Activated CD4-positive, alpha-beta T cell treated with anti-CD3 and anti-CD28 coated beads for 36 hours (primary cell): ENCODE measurements around the gene PCLO. TPM values are rescaled to one million over a fixed set of nuclear protein-coding genes. Genes with fewer than 3 reads are reported as not detected.
"Not testable (repeated sequence)": the region's sequence is repeated elsewhere in the genome, so short reads cannot be mapped to it uniquely, and the experiment has no call there.

Experiments used
- ATAC-seq: fragments of 200-7000 bp; cut with Tn5 transposase; one replicate; pipeline ENCODE4 v1.10.0; 2021; ENCODE audit warnings: mild to moderate bottlenecking, moderate library complexity
- CTCF ChIA-PET: fragments of 350-600 bp; sonication (Branson Sonifier 250); formaldehyde crosslinking; loops from one replicate; lab custom pipeline; 2021; ENCODE audit warnings: antibody characterized with exemption; lab: Charles Lee
- POLR2A ChIA-PET: fragments of 350-600 bp; sonication (Branson Sonifier 250); formaldehyde crosslinking; loops from one replicate; lab custom pipeline; 2021; ENCODE audit warnings: antibody characterized with exemption, inconsistent platforms; lab: Charles Lee
- DNase-seq: peaks from one replicate; pipeline ENCODE4 v3.0.0-alpha.2; 2020
- H3K27ac Mint-ChIP-seq: one replicate; pipeline ENCODE4 v1.8.0; 2021; ENCODE audit warnings: mixed read lengths
- H3K27me3 Mint-ChIP-seq: one replicate; pipeline ENCODE4 v1.8.0; 2021; ENCODE audit warnings: mixed read lengths
- H3K36me3 Mint-ChIP-seq: one replicate; pipeline ENCODE4 v1.8.0; 2021; ENCODE audit warnings: low read depth, mixed read lengths
- H3K4me1 Mint-ChIP-seq: one replicate; pipeline ENCODE4 v1.8.0; 2021; ENCODE audit warnings: mixed read lengths
- H3K4me3 Mint-ChIP-seq: one replicate; pipeline ENCODE4 v1.8.0; 2021; ENCODE audit warnings: mild to moderate bottlenecking, moderate library complexity, mixed read lengths
- H3K9me3 Mint-ChIP-seq: one replicate; pipeline ENCODE4 v1.8.0; 2021; ENCODE audit warnings: low read depth, mixed read lengths
- intact Hi-C, 2 experiments: fragments of 100-400 bp; cut with DNase I in 1 of 2; cut with micrococcal nuclease in 1 of 2; formaldehyde crosslinking; loops; one replicate each; pipeline versions ENCODE4 v1.14.2 to v1.15.1; 2022 to 2024; cut with DNase I, micrococcal nuclease
- total RNA-seq, 2 experiments: library from RNA; stranded (reverse); gene quantifications; one replicate each; pipeline ENCODE4 v1.2.3, GENCODE V29; 2021

The PCLO gene
- total RNA-seq, 2 experiments from 2014 or later, result under 0.01 TPM; not detected in 1

DNA sequence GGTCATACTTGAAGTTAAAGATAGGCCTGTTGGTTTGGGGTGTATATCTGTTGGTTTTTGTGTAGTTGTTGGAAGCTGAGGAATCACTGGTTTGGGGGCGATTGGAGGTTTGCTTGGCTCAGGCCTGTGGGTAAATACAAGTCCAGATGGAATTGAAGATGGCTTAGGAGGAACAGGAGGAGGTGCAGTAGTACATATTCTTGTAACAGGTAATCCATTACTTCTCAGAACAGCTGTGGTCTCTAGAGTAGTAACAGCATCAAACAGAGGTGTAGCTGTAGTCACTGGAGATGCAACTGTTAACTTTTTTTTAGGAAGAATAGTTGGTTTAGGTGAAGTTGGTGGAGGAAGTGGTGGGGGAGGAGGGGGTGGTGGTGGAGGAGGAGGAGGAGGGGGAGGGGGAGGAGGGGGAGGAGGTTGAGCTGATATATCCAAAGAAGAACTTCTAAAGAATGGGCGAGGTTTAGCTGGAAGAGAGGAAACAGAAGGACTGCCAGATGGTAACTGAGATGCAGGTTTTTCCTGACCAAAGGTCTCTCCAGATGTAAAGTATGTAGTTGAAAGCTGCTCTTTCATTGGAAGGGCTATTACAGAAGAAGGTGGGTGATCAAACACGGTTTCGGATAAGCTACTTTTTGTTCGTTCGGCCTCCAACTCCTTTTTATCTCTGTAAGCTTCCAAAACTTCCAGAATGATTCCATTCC is 209.2 kb downstream of the PCLO start:
- ChIA-PET POLR2A (no interaction called here), CTCF (interaction anchor here (0.8 kb wide), 1 partner anchor 211 kb away, joined by 3 read pairs; no protein-coding TSS in a partner anchor)
- H3K36me3 Mint-ChIP-seq, result no peaks in the 10 kb centered on the region
- H3K4me1 Mint-ChIP-seq, result no peaks in the 10 kb centered on the region
- DNase-seq (no peak), ATAC-seq (no peak)
- H3K9me3 Mint-ChIP-seq, result peaks cover 17% of the 10 kb centered on the region
- H3K27ac Mint-ChIP-seq, result no peak overlapping the region
- H3K27me3 Mint-ChIP-seq, result no peaks in the 10 kb centered on the region
- no peak overlapping the region for H3K4me3 Mint-ChIP-seq
- intact Hi-C loops, result no loop called here

DNA sequence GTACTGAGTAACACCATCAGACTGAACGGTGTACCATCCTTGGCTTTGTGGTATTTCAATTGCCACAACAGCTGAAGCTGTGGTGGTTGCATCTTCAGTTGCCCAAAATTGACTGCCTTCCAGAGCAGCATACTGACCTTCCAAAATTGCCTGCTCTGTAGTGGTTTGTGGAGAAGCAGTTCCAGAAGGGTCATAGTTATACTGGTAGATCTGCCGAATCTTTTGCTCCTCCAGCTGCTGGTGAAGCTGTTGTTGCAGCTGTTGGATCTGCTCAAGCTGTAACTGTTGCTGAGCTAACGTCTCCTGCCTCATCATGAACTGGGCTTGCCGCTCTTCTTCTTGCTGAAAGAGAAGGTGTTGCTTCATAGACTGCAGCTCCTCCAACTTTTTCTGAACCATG is 212.2 kb downstream of the PCLO start:
- ChIA-PET POLR2A (no interaction called here), CTCF (no interaction called here)
- H3K4me3 Mint-ChIP-seq, result no peak overlapping the region
- ATAC-seq (no peak), DNase-seq (no peak)
- H3K27me3 Mint-ChIP-seq, result no peaks in the 10 kb centered on the region
- H3K4me1 Mint-ChIP-seq, result no peaks in the 10 kb centered on the region
- H3K27ac Mint-ChIP-seq, result no peak overlapping the region
- intact Hi-C loops, result no loop called here
- H3K9me3 Mint-ChIP-seq, result peaks cover 14% of the 10 kb centered on the region
- no peaks in the 10 kb centered on the region for H3K36me3 Mint-ChIP-seq

DNA sequence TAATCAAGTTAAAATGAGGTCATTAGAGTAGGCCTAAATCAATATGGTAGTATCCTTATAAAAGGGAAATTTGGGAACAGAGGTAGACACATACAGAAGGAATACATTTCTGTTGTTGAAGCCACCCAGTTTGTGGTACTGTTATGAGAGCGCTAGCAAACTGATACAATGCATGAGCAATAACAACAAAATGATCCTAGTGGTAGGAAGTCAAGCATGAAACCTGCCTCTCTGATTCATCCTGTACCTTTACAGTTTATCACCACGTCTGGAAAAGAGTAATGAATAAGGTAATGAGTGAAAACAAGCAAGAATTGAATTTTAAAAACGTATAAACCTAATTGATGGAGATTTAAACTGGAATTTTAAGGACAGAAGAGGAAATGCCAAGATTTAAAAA is 217.2 kb downstream of the PCLO start:
- intact Hi-C loops, result no loop called here
- Mint-ChIP-seq H3K27ac (no peak overlapping the region), H3K4me3 (no peak overlapping the region), H3K36me3 (no peaks in the 10 kb centered on the region), H3K9me3 (peaks cover 8% of the 10 kb centered on the region), H3K27me3 (no peaks in the 10 kb centered on the region), H3K4me1 (no peaks in the 10 kb centered on the region)
- ChIA-PET POLR2A (no interaction called here), CTCF (interaction anchor here (0.8 kb wide), 1 partner anchor 218 kb away, joined by 3 read pairs; no protein-coding TSS in a partner anchor)
- ATAC-seq (no peak), DNase-seq (no peak)

DNA sequence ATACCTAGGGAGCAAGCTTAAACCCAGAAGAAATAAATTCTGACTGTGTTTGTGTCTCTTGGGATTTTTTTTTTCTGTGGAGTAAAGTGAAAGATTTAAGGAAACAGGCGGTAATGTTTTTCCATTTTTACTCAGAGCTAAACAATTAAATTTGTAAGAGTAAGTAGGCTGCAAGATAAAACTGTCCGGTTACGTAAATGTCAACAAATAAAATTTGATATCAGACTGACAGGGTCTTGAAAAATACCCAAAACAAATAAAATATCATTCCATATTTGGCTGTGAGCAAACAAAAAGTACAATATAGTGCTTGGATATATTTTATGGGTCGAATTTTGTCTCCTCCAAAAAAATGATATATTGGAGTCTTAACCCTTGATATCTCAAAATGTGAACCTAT is 217.6 kb downstream of the PCLO start:
- H3K27me3 Mint-ChIP-seq, result no peaks in the 10 kb centered on the region
- no peaks in the 10 kb centered on the region for H3K36me3 Mint-ChIP-seq
- no peak for ATAC-seq
- ChIA-PET POLR2A (interaction anchor here (0.7 kb wide), 1 partner anchor 11 kb away, joined by 5 read pairs; no protein-coding TSS in a partner anchor), CTCF (no interaction called here)
- no peaks in the 10 kb centered on the region for H3K4me1 Mint-ChIP-seq
- H3K4me3 Mint-ChIP-seq, result no peak overlapping the region
- no peak for DNase-seq
- intact Hi-C loops, result no loop called here
- H3K9me3 Mint-ChIP-seq, result peaks cover 6% of the 10 kb centered on the region
- no peak overlapping the region for H3K27ac Mint-ChIP-seq

DNA sequence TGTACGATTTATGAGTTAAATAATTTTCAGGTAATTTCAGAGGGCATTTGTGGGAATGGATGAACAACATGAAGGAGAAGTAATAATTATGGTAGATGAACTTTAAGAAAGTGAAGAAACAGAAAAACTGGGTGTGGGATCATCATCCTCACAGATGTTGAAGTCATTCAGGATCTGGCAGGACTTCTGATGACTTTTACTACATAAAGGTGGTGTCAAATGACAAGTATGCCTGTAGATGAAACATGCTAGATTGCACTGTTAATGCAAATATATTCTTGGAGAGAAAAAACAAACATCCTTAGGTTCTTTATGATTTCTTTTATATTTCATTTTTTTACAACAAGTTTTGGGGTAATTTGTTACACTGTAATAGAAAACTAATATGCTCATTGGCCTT is 230.2 kb downstream of the PCLO start:
- intact Hi-C loops, result no loop called here

DNA sequence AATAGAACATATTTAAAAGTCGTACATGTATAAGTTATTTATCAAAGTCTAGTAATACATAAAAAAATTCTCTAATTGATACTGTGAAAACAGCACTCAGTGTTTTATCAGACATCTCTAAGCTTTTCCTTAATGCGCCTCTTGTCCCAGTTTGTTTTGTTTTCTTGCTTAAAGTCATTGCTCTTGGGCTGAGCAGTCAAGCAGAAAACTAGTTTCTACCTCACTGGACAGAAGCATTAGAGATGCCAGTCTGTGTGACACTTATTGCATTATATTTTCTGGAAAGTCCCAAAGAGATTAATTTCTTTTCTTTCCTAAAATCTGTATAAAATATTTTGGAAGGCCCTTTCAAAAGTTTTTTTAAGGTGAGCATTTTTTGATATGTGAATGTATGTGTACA is 236.2 kb downstream of the PCLO start:
- Mint-ChIP-seq H3K4me1 (no peaks in the 10 kb centered on the region), H3K27ac (no peak overlapping the region), H3K36me3 (no peaks in the 10 kb centered on the region), H3K27me3 (no peaks in the 10 kb centered on the region), H3K9me3 (peaks cover 13% of the 10 kb centered on the region), H3K4me3 (no peak overlapping the region)
- DNase-seq, result no peak
- ATAC-seq, result no peak
- intact Hi-C loops, result no loop called here
- ChIA-PET POLR2A (no interaction called here), CTCF (no interaction called here)

More for the DNA sequence above, 230.2 kb downstream of the PCLO start:
- Mint-ChIP-seq H3K36me3 (no peaks in the 10 kb centered on the region), H3K4me3 (no peak overlapping the region), H3K4me1 (no peaks in the 10 kb centered on the region), H3K27ac (no peak overlapping the region), H3K9me3 (peaks cover 7% of the 10 kb centered on the region), H3K27me3 (no peaks in the 10 kb centered on the region)
- POLR2A ChIA-PET, result no interaction called here
- ATAC-seq (no peak), DNase-seq (no peak)
- CTCF ChIA-PET, result no interaction called here

DNA sequence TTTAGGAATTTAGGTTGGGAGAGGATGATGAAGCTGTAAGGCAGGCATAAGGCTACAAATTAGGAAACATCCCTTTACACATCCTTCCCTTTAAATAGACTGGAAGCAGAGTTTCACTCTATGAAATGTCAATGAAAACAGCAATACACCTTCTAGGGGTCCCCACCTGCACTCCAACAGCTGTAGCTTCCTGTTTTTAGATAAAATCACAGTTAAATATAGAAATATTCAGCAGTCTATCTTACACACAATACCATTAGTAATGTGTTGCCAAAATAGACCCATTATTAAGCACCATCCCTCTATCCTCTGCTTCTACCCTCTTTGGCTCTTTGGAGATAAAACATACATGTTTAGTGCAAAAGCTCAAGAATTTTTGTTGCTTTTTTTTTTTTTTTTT is 237.4 kb downstream of the PCLO start:
- DNase-seq (no peak), ATAC-seq (no peak)
- ChIA-PET CTCF (no interaction called here), POLR2A (no interaction called here)
- intact Hi-C loops, result no loop called here
- no peaks in the 10 kb centered on the region for H3K27me3 Mint-ChIP-seq
- no peak overlapping the region for H3K27ac Mint-ChIP-seq
- no peaks in the 10 kb centered on the region for H3K36me3 Mint-ChIP-seq
- peaks cover 13% of the 10 kb centered on the region for H3K9me3 Mint-ChIP-seq
- no peak overlapping the region for H3K4me3 Mint-ChIP-seq
- H3K4me1 Mint-ChIP-seq, result no peaks in the 10 kb centered on the region

DNA sequence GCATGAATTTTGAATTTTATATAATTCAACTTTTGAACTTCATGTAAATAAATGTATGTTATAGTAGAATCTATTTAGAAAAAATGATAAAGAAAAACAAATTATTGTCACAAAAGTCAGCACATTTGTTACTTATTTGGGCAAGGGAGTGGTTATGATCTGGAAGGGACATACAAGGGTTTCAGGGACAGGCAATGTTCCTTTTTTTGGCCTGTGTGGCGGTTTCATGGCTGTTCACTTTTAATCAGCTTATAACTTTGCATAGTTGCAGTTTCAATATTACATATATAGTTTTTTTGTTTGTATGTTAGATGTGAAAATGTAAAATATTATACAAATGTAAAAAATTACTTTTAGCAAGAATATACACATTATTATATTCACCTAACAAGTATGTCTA is 256.2 kb downstream of the PCLO start:
- ATAC-seq (no peak), DNase-seq (no peak)
- no peaks in the 10 kb centered on the region for H3K9me3 Mint-ChIP-seq
- H3K4me3 Mint-ChIP-seq, result no peak overlapping the region
- POLR2A ChIA-PET, result no interaction called here
- H3K36me3 Mint-ChIP-seq, result no peaks in the 10 kb centered on the region
- intact Hi-C loops, result no loop called here
- H3K27ac Mint-ChIP-seq, result no peak overlapping the region
- no peaks in the 10 kb centered on the region for H3K4me1 Mint-ChIP-seq
- CTCF ChIA-PET, result no interaction called here
- H3K27me3 Mint-ChIP-seq, result no peaks in the 10 kb centered on the region

DNA sequence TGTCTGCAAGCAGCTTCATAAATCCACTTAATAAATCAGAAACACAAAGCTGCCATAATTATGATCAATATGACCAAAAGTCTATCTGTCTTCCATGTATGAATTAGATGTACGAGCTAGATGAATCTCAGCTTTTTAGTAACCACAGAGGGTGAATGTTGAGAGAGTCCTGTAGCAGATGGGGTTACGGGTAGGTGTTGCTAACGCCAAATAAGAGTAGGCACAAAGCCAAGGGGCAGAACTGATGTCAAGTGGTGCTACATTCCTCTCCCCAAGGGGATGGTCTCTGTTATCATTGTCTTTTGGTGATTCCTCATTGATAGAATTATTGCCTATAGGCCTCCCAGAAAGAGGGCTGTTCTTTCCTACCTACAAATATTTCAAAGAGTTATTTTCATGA is 257.8 kb downstream of the PCLO start:
- Mint-ChIP-seq H3K36me3 (no peaks in the 10 kb centered on the region), H3K27me3 (no peaks in the 10 kb centered on the region), H3K9me3 (no peaks in the 10 kb centered on the region), H3K4me3 (no peak overlapping the region), H3K27ac (no peak overlapping the region), H3K4me1 (no peaks in the 10 kb centered on the region)
- no peak for DNase-seq
- ChIA-PET POLR2A (no interaction called here), CTCF (no interaction called here)
- no peak for ATAC-seq
- intact Hi-C loops, result no loop called here

DNA sequence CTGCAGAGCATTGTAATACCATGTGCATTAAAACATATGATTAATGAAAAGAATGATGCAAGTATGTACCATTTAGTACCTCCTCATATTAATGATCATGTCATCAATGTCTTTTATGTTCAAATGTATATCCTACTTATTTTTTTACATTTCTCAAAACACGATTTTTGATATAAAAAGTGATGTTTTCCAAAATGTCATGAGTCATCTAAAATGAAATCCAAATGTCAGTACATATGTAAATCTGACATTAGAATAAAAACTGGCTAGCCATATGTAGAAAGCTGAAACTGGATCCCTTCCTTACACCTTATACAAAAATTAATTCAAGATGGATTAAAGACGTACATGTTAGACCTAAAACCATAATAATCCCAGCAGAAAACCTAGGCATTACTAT is 261.6 kb downstream of the PCLO start:
- H3K4me1 Mint-ChIP-seq, H3K36me3 Mint-ChIP-seq, H3K27ac Mint-ChIP-seq, DNase-seq, CTCF ChIA-PET, H3K4me3 Mint-ChIP-seq, H3K27me3 Mint-ChIP-seq, intact Hi-C loops, H3K9me3 Mint-ChIP-seq, POLR2A ChIA-PET, ATAC-seq: not testable (repeated sequence)

DNA sequence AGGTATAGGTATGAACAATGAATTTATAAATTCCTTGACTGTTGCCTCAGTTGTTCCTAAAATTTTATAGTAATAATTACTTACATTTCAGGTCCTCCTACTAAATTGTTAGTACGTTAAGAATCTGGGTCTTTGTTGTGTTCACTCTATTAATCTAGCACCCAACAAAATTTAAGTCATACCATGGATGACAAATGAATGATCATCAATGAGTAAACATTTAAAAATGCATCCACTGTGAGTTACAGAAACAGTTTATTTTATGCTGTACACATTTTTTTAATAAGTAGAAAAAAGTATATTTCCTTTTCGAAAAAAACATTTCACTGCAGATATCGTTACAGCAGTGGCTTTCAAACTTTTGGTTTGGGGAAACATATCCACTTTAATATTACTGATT is 265.2 kb downstream of the PCLO start:
- H3K4me1 Mint-ChIP-seq, result no peaks in the 10 kb centered on the region
- ChIA-PET CTCF (no interaction called here), POLR2A (no interaction called here)
- ATAC-seq (no peak), DNase-seq (no peak)
- H3K27me3 Mint-ChIP-seq, result no peaks in the 10 kb centered on the region
- H3K9me3 Mint-ChIP-seq, result no peaks in the 10 kb centered on the region
- H3K27ac Mint-ChIP-seq, result no peak overlapping the region
- H3K36me3 Mint-ChIP-seq, result no peaks in the 10 kb centered on the region
- no peak overlapping the region for H3K4me3 Mint-ChIP-seq
- intact Hi-C loops, result no loop called here

DNA sequence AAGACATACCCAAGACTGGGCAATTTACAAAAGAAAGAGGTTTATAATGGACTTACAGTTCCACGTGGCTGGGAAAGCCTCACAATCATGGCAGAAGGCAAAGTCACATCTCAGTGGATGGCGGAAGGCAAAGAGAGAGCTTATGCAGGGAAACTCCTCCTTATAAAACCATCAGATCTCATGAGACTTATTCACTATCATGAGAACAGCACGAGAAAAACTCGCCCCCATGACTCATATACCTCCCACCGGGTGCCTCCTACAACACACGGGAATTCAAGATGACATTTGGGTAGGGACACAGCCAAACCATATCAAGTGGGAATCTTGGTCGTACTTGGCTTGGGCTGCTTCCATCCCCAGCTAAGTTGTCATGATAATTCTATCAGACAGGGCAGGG is 268.3 kb downstream of the PCLO start:
- POLR2A ChIA-PET, DNase-seq, H3K4me1 Mint-ChIP-seq, intact Hi-C loops, H3K4me3 Mint-ChIP-seq, H3K27ac Mint-ChIP-seq, ATAC-seq, H3K36me3 Mint-ChIP-seq, H3K9me3 Mint-ChIP-seq, CTCF ChIA-PET, H3K27me3 Mint-ChIP-seq: not testable (repeated sequence)
